ENCODE data around the gene SLC7A7.
"Not testable (repeated sequence)": the region's sequence is repeated elsewhere in the genome, so short reads cannot be mapped to it uniquely, and the experiment has no call there.

The SLC7A7 gene

GRCh38 chr14:22852599-22852939 is 37.3 kb upstream of the SLC7A7 start (continued):
- no peak for TF ChIP-seq ZNF555 (tag by site-specific recombination; conservative IDR thresholded peaks at IDR 0.05)

- not testable (repeated sequence) for H3K9me3 ChIP-seq (ENCODE audit: control insufficient read depth, insufficient read depth, low read depth, low read length); H3K4me1 ChIP-seq (ENCODE audit: control insufficient read depth, insufficient read depth, low read length); H3K36me3 ChIP-seq (ENCODE audit: control insufficient read depth in 2 of 2, insufficient read depth in 1 of 2, low read length in 2 of 2); H3K4me3 ChIP-seq (ENCODE audit: low read depth, low read length); H3K27ac ChIP-seq (ENCODE audit: extremely low read depth, low read depth, low read length)
- ChIA-PET CTCF (interaction anchor here (0.6 to 9.7 kb wide), 39 partner anchors 9 to 516 kb away, joined by 3 to 115 read pairs (median 6); partner anchors contain the start of genes MMP14, MRPL52, OR6J1 and OXA1L), POLR2A (interaction anchor here (0.6 kb wide), 1 partner anchor 857 kb away, joined by 4 read pairs; no protein-coding TSS in a partner anchor)
Measured at GRCh38 chr14:22852178-22852577, 36.9 kb upstream of the SLC7A7 start.

GRCh38 chr14:22850944-22851764 is 35.9 kb upstream of the SLC7A7 start:
- Histone ChIP-seq H3K27ac (ENCODE audit: extremely low read depth, low read depth, low read length) (no peak overlapping the region), H3K4me3 (ENCODE audit: low read depth, low read length) (no peak overlapping the region), H3K4me1 (ENCODE audit: control insufficient read depth, insufficient read depth, low read length) (no peaks in the 10 kb centered on the region), H3K36me3 (ENCODE audit: control insufficient read depth in 2 of 2, insufficient read depth in 1 of 2, low read length in 2 of 2) (no peaks in the 10 kb centered on the region), H3K9me3 (ENCODE audit: control insufficient read depth, insufficient read depth, low read depth, low read length) (no peaks in the 10 kb centered on the region)
- CTCF ChIA-PET, result interaction anchor here (0.6 to 9.7 kb wide), 13 partner anchors 12 to 379 kb away, joined by 3 to 115 read pairs (median 7); partner anchors contain the start of genes MRPL52 and SLC7A7
- TF ChIP-seq ZNF692 (tag by site-specific recombination; IDR thresholded peaks at IDR 0.05) (no peak), KLF17 (tag by site-specific recombination; IDR thresholded peaks at IDR 0.05) (no peak), PRDM2 (tag by site-specific recombination; IDR thresholded peaks at IDR 0.05; ENCODE audit: borderline replicate concordance) (no peak), ZNF704 (tag by site-specific recombination; IDR thresholded peaks at IDR 0.05) (no peak), ZNF610 (tag by site-specific recombination; IDR thresholded peaks at IDR 0.05; ENCODE audit: borderline replicate concordance) (no peak), ZNF544 (tag by site-specific recombination; IDR thresholded peaks at IDR 0.05) (no peak), ZNF121 (tag by site-specific recombination; IDR thresholded peaks at IDR 0.05) (no peak)
- POLR2A ChIA-PET, result interaction anchor here (0.7 to 1.4 kb wide), 3 partner anchors 10 to 26 kb away, joined by 3 to 5 read pairs (median 3); no protein-coding TSS in a partner anchor
